Measurements from ENCODE around the gene ZNF180. TPM values are rescaled to one million over a fixed set of nuclear protein-coding genes. Genes with fewer than 3 reads are reported as not detected.
A peak's percentile ranks its signal among the peaks of the same experiment; 100 is the strongest.

The ZNF180 gene
- total and polyA plus RNA-seq, 2 experiments from 2014 or later: 6.9 to 10.5 TPM

DNA sequence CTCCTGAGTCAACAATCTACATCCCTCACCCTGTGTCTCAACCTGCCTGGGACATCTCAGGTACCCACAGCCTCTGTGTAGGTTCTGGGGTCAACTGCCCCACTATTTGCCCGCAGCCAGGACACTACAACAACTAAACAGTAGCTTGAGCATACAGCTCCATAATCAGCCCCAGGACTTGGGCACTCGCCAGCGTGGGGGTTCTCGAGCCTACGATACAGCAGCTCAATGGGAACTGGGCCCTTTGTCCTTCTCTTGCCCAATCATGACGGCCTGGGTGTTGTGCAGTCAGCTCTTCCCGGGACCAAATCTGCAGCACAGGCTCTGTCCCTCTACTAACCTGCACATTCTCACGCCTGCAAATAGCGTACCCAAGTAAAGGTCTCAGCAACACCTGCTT is 1.3 kb downstream of the ZNF180 start:
- peak overlapping the region; percentile 98 for H3K4me2 ChIP-seq
- peaks cover 11% of the 10 kb centered on the region for H3K4me1 Mint-ChIP-seq
- no peak overlapping the region for H3K27ac Mint-ChIP-seq
- H3K4me3 ChIP-seq: peak overlapping the region; percentile 99
- H3K9me2 ChIP-seq (ENCODE audit: insufficient read depth): no peaks in the 10 kb centered on the region; the same call in 1 of the 2 replicates
- peaks cover 22% of the 10 kb centered on the region for H3K36me3 ChIP-seq (ENCODE audit: insufficient read depth)
- H3K9me3 Mint-ChIP-seq: peaks cover 77% of the 10 kb centered on the region
- peaks cover 24% of the 10 kb centered on the region for H3K27me3 Mint-ChIP-seq (ENCODE audit: insufficient read depth, low read depth, poor library complexity)
- H3K27ac ChIP-seq (ENCODE audit: low read depth): no peak overlapping the region
- H2AFZ ChIP-seq: no peak overlapping the region
- H4K20me1 ChIP-seq (replicated peaks; ENCODE audit: insufficient read depth): no peaks in the 10 kb centered on the region; the same call in none of the 2 replicates
- peaks cover 61% of the 10 kb centered on the region for H3K36me3 Mint-ChIP-seq (ENCODE audit: low read depth)
- H3K79me2 ChIP-seq (replicated peaks; ENCODE audit: insufficient read depth): peaks cover 58% of the 10 kb centered on the region
- no peak for TF ChIP-seq JUNB (IDR thresholded peaks at IDR 0.05; ENCODE audit: unreplicated experiment)
- TF ChIP-seq EZH2 (IDR thresholded peaks at IDR 0.05; ENCODE audit: low read depth, unreplicated experiment): no peak
- TF ChIP-seq, protein P1, sequence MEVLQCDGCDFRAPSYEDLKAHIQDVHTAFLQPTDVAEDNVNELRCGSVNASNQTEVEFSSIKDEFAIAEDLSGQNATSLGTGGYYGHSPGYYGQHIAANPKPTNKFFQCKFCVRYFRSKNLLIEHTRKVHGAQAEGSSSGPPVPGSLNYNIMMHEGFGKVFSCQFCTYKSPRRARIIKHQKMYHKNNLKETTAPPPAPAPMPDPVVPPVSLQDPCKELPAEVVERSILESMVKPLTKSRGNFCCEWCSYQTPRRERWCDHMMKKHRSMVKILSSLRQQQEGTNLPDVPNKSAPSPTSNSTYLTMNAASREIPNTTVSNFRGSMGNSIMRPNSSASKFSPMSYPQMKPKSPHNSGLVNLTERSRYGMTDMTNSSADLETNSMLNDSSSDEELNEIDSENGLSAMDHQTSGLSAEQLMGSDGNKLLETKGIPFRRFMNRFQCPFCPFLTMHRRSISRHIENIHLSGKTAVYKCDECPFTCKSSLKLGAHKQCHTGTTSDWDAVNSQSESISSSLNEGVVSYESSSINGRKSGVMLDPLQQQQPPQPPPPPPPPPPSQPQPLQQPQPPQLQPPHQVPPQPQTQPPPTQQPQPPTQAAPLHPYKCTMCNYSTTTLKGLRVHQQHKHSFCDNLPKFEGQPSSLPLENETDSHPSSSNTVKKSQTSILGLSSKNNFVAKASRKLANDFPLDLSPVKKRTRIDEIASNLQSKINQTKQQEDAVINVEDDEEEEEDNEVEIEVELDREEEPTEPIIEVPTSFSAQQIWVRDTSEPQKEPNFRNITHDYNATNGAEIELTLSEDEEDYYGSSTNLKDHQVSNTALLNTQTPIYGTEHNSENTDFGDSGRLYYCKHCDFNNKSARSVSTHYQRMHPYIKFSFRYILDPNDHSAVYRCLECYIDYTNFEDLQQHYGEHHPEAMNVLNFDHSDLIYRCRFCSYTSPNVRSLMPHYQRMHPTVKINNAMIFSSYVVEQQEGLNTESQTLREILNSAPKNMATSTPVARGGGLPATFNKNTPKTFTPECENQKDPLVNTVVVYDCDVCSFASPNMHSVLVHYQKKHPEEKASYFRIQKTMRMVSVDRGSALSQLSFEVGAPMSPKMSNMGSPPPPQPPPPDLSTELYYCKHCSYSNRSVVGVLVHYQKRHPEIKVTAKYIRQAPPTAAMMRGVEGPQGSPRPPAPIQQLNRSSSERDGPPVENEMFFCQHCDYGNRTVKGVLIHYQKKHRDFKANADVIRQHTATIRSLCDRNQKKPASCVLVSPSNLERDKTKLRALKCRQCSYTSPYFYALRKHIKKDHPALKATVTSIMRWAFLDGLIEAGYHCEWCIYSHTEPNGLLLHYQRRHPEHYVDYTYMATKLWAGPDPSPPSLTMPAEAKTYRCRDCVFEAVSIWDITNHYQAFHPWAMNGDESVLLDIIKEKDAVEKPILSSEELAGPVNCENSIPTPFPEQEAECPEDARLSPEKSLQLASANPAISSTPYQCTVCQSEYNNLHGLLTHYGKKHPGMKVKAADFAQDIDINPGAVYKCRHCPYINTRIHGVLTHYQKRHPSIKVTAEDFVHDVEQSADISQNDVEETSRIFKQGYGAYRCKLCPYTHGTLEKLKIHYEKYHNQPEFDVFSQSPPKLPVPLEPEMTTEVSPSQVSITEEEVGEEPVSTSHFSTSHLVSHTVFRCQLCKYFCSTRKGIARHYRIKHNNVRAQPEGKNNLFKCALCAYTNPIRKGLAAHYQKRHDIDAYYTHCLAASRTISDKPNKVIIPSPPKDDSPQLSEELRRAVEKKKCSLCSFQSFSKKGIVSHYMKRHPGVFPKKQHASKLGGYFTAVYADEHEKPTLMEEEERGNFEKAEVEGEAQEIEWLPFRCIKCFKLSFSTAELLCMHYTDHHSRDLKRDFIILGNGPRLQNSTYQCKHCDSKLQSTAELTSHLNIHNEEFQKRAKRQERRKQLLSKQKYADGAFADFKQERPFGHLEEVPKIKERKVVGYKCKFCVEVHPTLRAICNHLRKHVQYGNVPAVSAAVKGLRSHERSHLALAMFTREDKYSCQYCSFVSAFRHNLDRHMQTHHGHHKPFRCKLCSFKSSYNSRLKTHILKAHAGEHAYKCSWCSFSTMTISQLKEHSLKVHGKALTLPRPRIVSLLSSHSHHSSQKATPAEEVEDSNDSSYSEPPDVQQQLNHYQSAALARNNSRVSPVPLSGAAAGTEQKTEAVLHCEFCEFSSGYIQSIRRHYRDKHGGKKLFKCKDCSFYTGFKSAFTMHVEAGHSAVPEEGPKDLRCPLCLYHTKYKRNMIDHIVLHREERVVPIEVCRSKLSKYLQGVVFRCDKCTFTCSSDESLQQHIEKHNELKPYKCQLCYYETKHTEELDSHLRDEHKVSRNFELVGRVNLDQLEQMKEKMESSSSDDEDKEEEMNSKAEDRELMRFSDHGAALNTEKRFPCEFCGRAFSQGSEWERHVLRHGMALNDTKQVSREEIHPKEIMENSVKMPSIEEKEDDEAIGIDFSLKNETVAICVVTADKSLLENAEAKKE (CRISPR knock-in tag; IDR thresholded peaks at IDR 0.05): no peak
- TF ChIP-seq, protein P2, sequence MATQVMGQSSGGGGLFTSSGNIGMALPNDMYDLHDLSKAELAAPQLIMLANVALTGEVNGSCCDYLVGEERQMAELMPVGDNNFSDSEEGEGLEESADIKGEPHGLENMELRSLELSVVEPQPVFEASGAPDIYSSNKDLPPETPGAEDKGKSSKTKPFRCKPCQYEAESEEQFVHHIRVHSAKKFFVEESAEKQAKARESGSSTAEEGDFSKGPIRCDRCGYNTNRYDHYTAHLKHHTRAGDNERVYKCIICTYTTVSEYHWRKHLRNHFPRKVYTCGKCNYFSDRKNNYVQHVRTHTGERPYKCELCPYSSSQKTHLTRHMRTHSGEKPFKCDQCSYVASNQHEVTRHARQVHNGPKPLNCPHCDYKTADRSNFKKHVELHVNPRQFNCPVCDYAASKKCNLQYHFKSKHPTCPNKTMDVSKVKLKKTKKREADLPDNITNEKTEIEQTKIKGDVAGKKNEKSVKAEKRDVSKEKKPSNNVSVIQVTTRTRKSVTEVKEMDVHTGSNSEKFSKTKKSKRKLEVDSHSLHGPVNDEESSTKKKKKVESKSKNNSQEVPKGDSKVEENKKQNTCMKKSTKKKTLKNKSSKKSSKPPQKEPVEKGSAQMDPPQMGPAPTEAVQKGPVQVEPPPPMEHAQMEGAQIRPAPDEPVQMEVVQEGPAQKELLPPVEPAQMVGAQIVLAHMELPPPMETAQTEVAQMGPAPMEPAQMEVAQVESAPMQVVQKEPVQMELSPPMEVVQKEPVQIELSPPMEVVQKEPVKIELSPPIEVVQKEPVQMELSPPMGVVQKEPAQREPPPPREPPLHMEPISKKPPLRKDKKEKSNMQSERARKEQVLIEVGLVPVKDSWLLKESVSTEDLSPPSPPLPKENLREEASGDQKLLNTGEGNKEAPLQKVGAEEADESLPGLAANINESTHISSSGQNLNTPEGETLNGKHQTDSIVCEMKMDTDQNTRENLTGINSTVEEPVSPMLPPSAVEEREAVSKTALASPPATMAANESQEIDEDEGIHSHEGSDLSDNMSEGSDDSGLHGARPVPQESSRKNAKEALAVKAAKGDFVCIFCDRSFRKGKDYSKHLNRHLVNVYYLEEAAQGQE (IDR thresholded peaks at IDR 0.05; ENCODE audit: unreplicated experiment): no peak
- TF ChIP-seq NANOG (IDR thresholded peaks at IDR 0.05; ENCODE audit: borderline replicate concordance): no peak
- TF ChIP-seq ZNF331 (CRISPR knock-in tag; IDR thresholded peaks at IDR 0.05; ENCODE audit: low read depth): no peak
- TF ChIP-seq, protein P3, sequence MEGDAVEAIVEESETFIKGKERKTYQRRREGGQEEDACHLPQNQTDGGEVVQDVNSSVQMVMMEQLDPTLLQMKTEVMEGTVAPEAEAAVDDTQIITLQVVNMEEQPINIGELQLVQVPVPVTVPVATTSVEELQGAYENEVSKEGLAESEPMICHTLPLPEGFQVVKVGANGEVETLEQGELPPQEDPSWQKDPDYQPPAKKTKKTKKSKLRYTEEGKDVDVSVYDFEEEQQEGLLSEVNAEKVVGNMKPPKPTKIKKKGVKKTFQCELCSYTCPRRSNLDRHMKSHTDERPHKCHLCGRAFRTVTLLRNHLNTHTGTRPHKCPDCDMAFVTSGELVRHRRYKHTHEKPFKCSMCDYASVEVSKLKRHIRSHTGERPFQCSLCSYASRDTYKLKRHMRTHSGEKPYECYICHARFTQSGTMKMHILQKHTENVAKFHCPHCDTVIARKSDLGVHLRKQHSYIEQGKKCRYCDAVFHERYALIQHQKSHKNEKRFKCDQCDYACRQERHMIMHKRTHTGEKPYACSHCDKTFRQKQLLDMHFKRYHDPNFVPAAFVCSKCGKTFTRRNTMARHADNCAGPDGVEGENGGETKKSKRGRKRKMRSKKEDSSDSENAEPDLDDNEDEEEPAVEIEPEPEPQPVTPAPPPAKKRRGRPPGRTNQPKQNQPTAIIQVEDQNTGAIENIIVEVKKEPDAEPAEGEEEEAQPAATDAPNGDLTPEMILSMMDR (conservative IDR thresholded peaks at IDR 0.05; ENCODE audit: low read depth in 2 of 2): no peak
- TF ChIP-seq STAT1 (IDR thresholded peaks at IDR 0.05; ENCODE audit: unreplicated experiment): no peak
- TF ChIP-seq, protein P4, sequence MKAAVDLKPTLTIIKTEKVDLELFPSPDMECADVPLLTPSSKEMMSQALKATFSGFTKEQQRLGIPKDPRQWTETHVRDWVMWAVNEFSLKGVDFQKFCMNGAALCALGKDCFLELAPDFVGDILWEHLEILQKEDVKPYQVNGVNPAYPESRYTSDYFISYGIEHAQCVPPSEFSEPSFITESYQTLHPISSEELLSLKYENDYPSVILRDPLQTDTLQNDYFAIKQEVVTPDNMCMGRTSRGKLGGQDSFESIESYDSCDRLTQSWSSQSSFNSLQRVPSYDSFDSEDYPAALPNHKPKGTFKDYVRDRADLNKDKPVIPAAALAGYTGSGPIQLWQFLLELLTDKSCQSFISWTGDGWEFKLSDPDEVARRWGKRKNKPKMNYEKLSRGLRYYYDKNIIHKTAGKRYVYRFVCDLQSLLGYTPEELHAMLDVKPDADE (IDR thresholded peaks at IDR 0.05): no peak
- no peak for TF ChIP-seq ZNF114 (CRISPR knock-in tag; IDR thresholded peaks at IDR 0.05)
- TF ChIP-seq EZH2phosphoT487 (IDR thresholded peaks at IDR 0.05; ENCODE audit: unreplicated experiment): no peak
- no peak for TF ChIP-seq POLR2AphosphoS5 (IDR thresholded peaks at IDR 0.05; ENCODE audit: low read depth)
- TF ChIP-seq CREB1 (CRISPR knock-in tag; IDR thresholded peaks at IDR 0.05; ENCODE audit: low read depth): no peak
- no peaks in the 10 kb centered on the region for H3F3A ChIP-seq (replicated peaks; ENCODE audit: low read depth)
- H3K4me3 Mint-ChIP-seq: peak overlapping the region; percentile 96
- H3K27me3 ChIP-seq (ENCODE audit: insufficient read depth): no peaks in the 10 kb centered on the region
- no peaks in the 10 kb centered on the region for H3K4me1 ChIP-seq (ENCODE audit: insufficient read depth)
- DNase-seq (ENCODE audit: low spot score): no peak
- no peak for ATAC-seq

Data from GM23338 (cell line).